Muscle of leg (tissue), 16 donors: Measurements from ENCODE around the gene NAV3. TPM values are rescaled to one million over a fixed set of nuclear protein-coding genes. Genes with fewer than 3 reads are reported as not detected.

ENCODE experiments used
- DNase-seq: peaks from one replicate; pipeline ENCODE4 v3.0.0; 2013
- H3K27ac ChIP-seq: one replicate; pipeline ENCODE4 v1.5.1; 2013; ENCODE audit warnings: mild to moderate bottlenecking, low read length, control low read depth
- H3K27me3 ChIP-seq: one replicate; pipeline ENCODE4 v1.6.1; 2013; ENCODE audit warnings: low read length; ENCODE audit not compliant: control insufficient read depth, insufficient read depth
- H3K36me3 ChIP-seq: one replicate; pipeline ENCODE4 v1.6.1; 2013; ENCODE audit warnings: low read length; ENCODE audit not compliant: control insufficient read depth, insufficient read depth
- H3K4me1 ChIP-seq: one replicate; pipeline ENCODE4 v1.6.1; 2013; ENCODE audit warnings: low read length; ENCODE audit not compliant: control insufficient read depth, insufficient read depth
- H3K4me3 ChIP-seq: one replicate; pipeline ENCODE4 v1.5.1; 2013; ENCODE audit warnings: low read length, control low read depth
- H3K9me3 ChIP-seq: replicated peaks from 2 replicates; pipeline ENCODE4 v1.6.1; 2013; ENCODE audit warnings: low read depth, low read length; ENCODE audit not compliant: control insufficient read depth
- WGBS: methylation state at CpG from one replicate; pipeline ENCODE4 v1.1.5; 2013; ENCODE audit warnings: missing lambda C conversion rate; ENCODE audit not compliant: insufficient coverage; 5-methylcytosine and 5-hydroxymethylcytosine counted together
- long read RNA-seq, 11 donors: transcript quantifications; one replicate each; lab custom pipeline, GENCODE V29; 2026
- polyA plus RNA-seq, 8 donors: library from polyadenylated mRNA; unstranded; fragments of 120-200 nt; gene quantifications; one replicate each; pipeline versions ENCODE4 v1.2.1 to v1.2.3, GENCODE V29; 2013; ENCODE audit warnings: inconsistent platforms in 1 of 8, low replicate concordance in 1 of 8; ENCODE audit not compliant: insufficient read length in 8 of 8, insufficient read depth in 1 of 8
- total RNA-seq: library from RNA; stranded (reverse); fragments of 120-200 nt; gene quantifications from one replicate; pipeline ENCODE4 v1.2.4, GENCODE V29; 2013

The NAV3 gene
- total RNA-seq (34.6 TPM), polyA plus RNA-seq (10 to 100 TPM; 10.8 to 30.7 (median 21.2) TPM)
- long read RNA-seq, donor 1 = 0 reads
- long read RNA-seq, donor 2 = 0 reads
- long read RNA-seq, donor 3 = 0 reads
- long read RNA-seq, donor 4 = 0 reads
- long read RNA-seq, donor 5, partial matches to known transcripts = 27 of 28 reads
- long read RNA-seq, donor 5, other reads (novel, unspliced or antisense) = 0 of 28 reads
- long read RNA-seq, donor 6 = 0 reads
- long read RNA-seq, donor 7, partial matches to known transcripts = 26 of 26 reads
- long read RNA-seq, donor 7, other reads (novel, unspliced or antisense) = 0 of 26 reads
- long read RNA-seq, donor 8, partial matches to known transcripts = 0 of 1 reads
- long read RNA-seq, donor 8, other reads (novel, unspliced or antisense) = 0 of 1 reads
- long read RNA-seq, donor 9 = 0 reads
- long read RNA-seq, donor 10, partial matches to known transcripts = 5 of 5 reads
- long read RNA-seq, donor 10, other reads (novel, unspliced or antisense) = 0 of 5 reads
- long read RNA-seq, donor 11, partial matches to known transcripts = 27 of 27 reads
- long read RNA-seq, donor 11, other reads (novel, unspliced or antisense) = 0 of 27 reads

GRCh38 chr12:77830583-77831351, at the start of gene NAV3:
NAV3 (plus strand) TSS chr12:77830894; CDS start chr12:77831462, 568 bp downstream.
- 0% methylated on average over 2 of the region's 3 CpGs for WGBS
- Histone ChIP-seq H3K27me3 (no peaks in the 10 kb centered on the region), H3K27ac (peak within 1 kb of the TSS; percentile 86), H3K9me3 (no peaks in the 10 kb centered on the region), H3K4me3 (peak within 1 kb of the TSS; percentile 45), H3K4me1 (peaks cover 10% of the 10 kb centered on the region), H3K36me3 (no peaks in the 10 kb centered on the region)
- DNase-seq = peak; percentile 95

- Histone ChIP-seq H3K4me3 (no peak overlapping the region), H3K36me3 (no peaks in the 10 kb centered on the region), H3K27ac (no peak overlapping the region), H3K4me1 (no peaks in the 10 kb centered on the region), H3K9me3 (no peaks in the 10 kb centered on the region), H3K27me3 (no peaks in the 10 kb centered on the region)
- DNase-seq = no peak
- WGBS = 86% methylated on average over 1 of the region's 2 CpGs
Observed at GRCh38 chr12:77782034-77782433, 48.7 kb upstream of the NAV3 start.

GRCh38 chr12:77782766-77783165, 47.9 kb upstream of the NAV3 start:
- H3K36me3 ChIP-seq = no peaks in the 10 kb centered on the region
- H3K4me3 ChIP-seq = no peak overlapping the region
- H3K27ac ChIP-seq = no peak overlapping the region
- H3K9me3 ChIP-seq = no peaks in the 10 kb centered on the region
- no CpG with 5 or more reads among the region's 1 CpG for WGBS
- no peaks in the 10 kb centered on the region for H3K27me3 ChIP-seq
- H3K4me1 ChIP-seq = no peaks in the 10 kb centered on the region
- DNase-seq = peak; percentile 25

- no peaks in the 10 kb centered on the region for H3K36me3 ChIP-seq
- H3K27me3 ChIP-seq = no peaks in the 10 kb centered on the region
- no peaks in the 10 kb centered on the region for H3K4me1 ChIP-seq
- H3K27ac ChIP-seq = no peak overlapping the region
- H3K4me3 ChIP-seq = no peak overlapping the region
- DNase-seq = no peak
- H3K9me3 ChIP-seq = no peaks in the 10 kb centered on the region
Observed at GRCh38 chr12:77785211-77785610, 45.5 kb upstream of the NAV3 start.

GRCh38 chr12:77786675-77787074, 44.0 kb upstream of the NAV3 start:
- H3K4me1 ChIP-seq = no peaks in the 10 kb centered on the region
- no peaks in the 10 kb centered on the region for H3K36me3 ChIP-seq
- H3K27ac ChIP-seq = no peak overlapping the region
- H3K4me3 ChIP-seq = no peak overlapping the region
- no peaks in the 10 kb centered on the region for H3K9me3 ChIP-seq
- no peak for DNase-seq
- H3K27me3 ChIP-seq = no peaks in the 10 kb centered on the region
- WGBS = 100% methylated on average over 1 of the region's 5 CpGs

GRCh38 chr12:77788231-77789168, 42.2 kb upstream of the NAV3 start:
- H3K4me3 ChIP-seq = no peak overlapping the region
- peak; percentile 54 for DNase-seq
- H3K27me3 ChIP-seq = no peaks in the 10 kb centered on the region
- H3K4me1 ChIP-seq = no peaks in the 10 kb centered on the region
- H3K27ac ChIP-seq = peak overlapping the region; percentile 38
- no peaks in the 10 kb centered on the region for H3K36me3 ChIP-seq
- no peaks in the 10 kb centered on the region for H3K9me3 ChIP-seq
- WGBS = 26% methylated on average over 3 of the region's 7 CpGs

GRCh38 chr12:77795699-77796098, 35.0 kb upstream of the NAV3 start:
- no peaks in the 10 kb centered on the region for H3K9me3 ChIP-seq
- no CpG with 5 or more reads among the region's 3 CpGs for WGBS
- no peaks in the 10 kb centered on the region for H3K4me1 ChIP-seq
- H3K4me3 ChIP-seq = no peak overlapping the region
- no peaks in the 10 kb centered on the region for H3K27me3 ChIP-seq
- H3K27ac ChIP-seq = no peak overlapping the region
- H3K36me3 ChIP-seq = no peaks in the 10 kb centered on the region
- DNase-seq = no peak

GRCh38 chr12:77796775-77797174, 33.9 kb upstream of the NAV3 start:
- no peaks in the 10 kb centered on the region for H3K27me3 ChIP-seq
- H3K36me3 ChIP-seq = no peaks in the 10 kb centered on the region
- H3K9me3 ChIP-seq = no peaks in the 10 kb centered on the region
- H3K4me3 ChIP-seq = no peak overlapping the region
- WGBS = no CpG with 5 or more reads among the region's 1 CpG
- no peak overlapping the region for H3K27ac ChIP-seq
- no peaks in the 10 kb centered on the region for H3K4me1 ChIP-seq
- no peak for DNase-seq

GRCh38 chr12:77800501-77800900, 30.2 kb upstream of the NAV3 start:
- no peak overlapping the region for H3K4me3 ChIP-seq
- no peaks in the 10 kb centered on the region for H3K9me3 ChIP-seq
- H3K4me1 ChIP-seq = no peaks in the 10 kb centered on the region
- H3K27me3 ChIP-seq = no peaks in the 10 kb centered on the region
- no peak for DNase-seq
- H3K36me3 ChIP-seq = no peaks in the 10 kb centered on the region
- no CpG with 5 or more reads among the region's 2 CpGs for WGBS
- no peak overlapping the region for H3K27ac ChIP-seq
